SK-N-SH (cell line): Measurements from ENCODE around the gene U2AF1L4. TPM values are rescaled to one million over a fixed set of nuclear protein-coding genes. Genes with fewer than 3 reads are reported as not detected.
"Not testable (repeated sequence)": the region's sequence is repeated elsewhere in the genome, so short reads cannot be mapped to it uniquely, and the experiment has no call there.

Experiments
- CTCF ChIA-PET: fragments of 300-600, 350-600 bp; formaldehyde crosslinking; extraction: SDS; loops from one replicate; lab custom pipeline; 2021; lab: Yijun Ruan, JAX
- POLR2A ChIA-PET: fragments of 350-600 bp; sonication (Branson Sonifier 250); formaldehyde crosslinking; extraction: SDS; loops from one replicate; lab custom pipeline; 2020; ENCODE audit warnings: antibody characterized with exemption, inconsistent platforms; lab: Yijun Ruan, JAX
- DNase-seq: peaks from one replicate; pipeline ENCODE4 v3.0.0; 2012
- H2AFZ ChIP-seq: fragments of 200-600 bp; sonication (generic); 2 replicates; pipeline ENCODE4 v1.8.1; 2016; ENCODE audit warnings: antibody characterized with exemption, mild to moderate bottlenecking, low read depth
- H3F3A ChIP-seq: fragments of 200-600 bp; sonication (generic); replicated peaks from 2 replicates; pipeline ENCODE3; 2016; ENCODE audit warnings: antibody characterized with exemption, mild to moderate bottlenecking; ENCODE audit not compliant: insufficient read depth
- H3K27ac ChIP-seq, 2 experiments: fragments of 200-500 bp in 1 of 2; fragments of 200-600 bp in 1 of 2; sonication (Bioruptor generic) in 1 of 2; sonication (generic), shearing (Covaris generic) in 1 of 2; 2 replicates each; pipeline versions ENCODE4 v1.5.1 to v1.6.1; 2014 to 2016; ENCODE audit warnings: low read depth in 2 of 2, inconsistent platforms in 1 of 2, low read length in 1 of 2, mild to moderate bottlenecking in 1 of 2, mixed read lengths in 1 of 2
- H3K27me3 ChIP-seq: fragments of 200-600 bp; sonication (generic), shearing (Covaris generic); 2 replicates; pipeline ENCODE4 v1.6.1; 2016; ENCODE audit warnings: mixed run types; ENCODE audit not compliant: insufficient read depth
- H3K36me3 ChIP-seq, 2 experiments: fragments of 200-500 bp in 1 of 2; fragments of 200-600 bp in 1 of 2; sonication (Bioruptor generic) in 1 of 2; sonication (generic) in 1 of 2; replicated peaks in 1 of 2; 2 replicates each; pipeline versions ENCODE3 to v1.5.1; 2014 to 2016; ENCODE audit warnings: low read length in 1 of 2, mild to moderate bottlenecking in 1 of 2; ENCODE audit not compliant: insufficient read depth in 2 of 2, control insufficient read depth in 1 of 2
- H3K4me1 ChIP-seq, 2 experiments: fragments of 200-500 bp in 1 of 2; fragments of 200-600 bp in 1 of 2; sonication (Bioruptor generic) in 1 of 2; sonication (generic), shearing (Covaris generic) in 1 of 2; 2 replicates each; pipeline versions ENCODE4 v1.5.1 to v1.6.1; 2014 to 2016; ENCODE audit warnings: low read depth in 1 of 2, low read length in 1 of 2, mixed run types in 1 of 2; ENCODE audit not compliant: insufficient read depth in 2 of 2, control insufficient read depth in 1 of 2
- H3K4me2 ChIP-seq: fragments of 200-600 bp; sonication (generic), shearing (Covaris generic); 2 replicates; pipeline ENCODE4 v1.6.1; 2017; ENCODE audit warnings: mixed run types
- H3K4me3 ChIP-seq, 2 experiments: fragments of 200-500 bp in 1 of 2; fragments of 200-600 bp in 1 of 2; sonication (Bioruptor generic) in 1 of 2; sonication (generic), shearing (Covaris generic) in 1 of 2; 2 replicates each; pipeline versions ENCODE4 v1.5.1 to v1.8.1; 2014 to 2016; ENCODE audit warnings: low read depth in 2 of 2, inconsistent platforms in 1 of 2, low read length in 1 of 2, mild to moderate bottlenecking in 1 of 2, mixed read lengths in 1 of 2, moderate library complexity in 1 of 2
- H3K79me2 ChIP-seq: fragments of 200-600 bp; sonication (generic); 2 replicates; pipeline ENCODE4 v1.8.1; 2017; ENCODE audit warnings: mild to moderate bottlenecking; ENCODE audit not compliant: insufficient read depth
- H3K9ac ChIP-seq: fragments of 200-600 bp; sonication (generic); 2 replicates; pipeline ENCODE4 v1.6.1; 2017; ENCODE audit warnings: mixed run types
- H3K9me2 ChIP-seq: fragments of 200-600 bp; sonication (generic); 2 replicates; pipeline ENCODE4 v1.6.1; 2017; ENCODE audit warnings: mixed run types
- H3K9me3 ChIP-seq: fragments of 200-600 bp; sonication (generic); 2 replicates; pipeline ENCODE4 v1.6.1; 2017; ENCODE audit warnings: mixed run types, mild to moderate bottlenecking, moderate library complexity
- H4K20me1 ChIP-seq: fragments of 200-600 bp; sonication (generic); 2 replicates; pipeline ENCODE4 v1.6.1; 2017; ENCODE audit warnings: mild to moderate bottlenecking, mixed run types; ENCODE audit not compliant: insufficient read depth
- CTCF ChIP-seq: fragments of 200-600 bp; sonication (generic); IDR thresholded peaks from 2 replicates; pipeline ENCODE4 v1.6.1; 2017; ENCODE audit warnings: antibody characterized with exemption, mild to moderate bottlenecking, moderate library complexity
- EZH2phosphoT487 ChIP-seq: fragments of 200-600 bp; sonication (generic); IDR thresholded peaks from 2 replicates; pipeline ENCODE4 v1.6.1; 2017; ENCODE audit warnings: low read depth, mixed run types, mild to moderate bottlenecking, antibody characterized with exemption, moderate library complexity, borderline replicate concordance
- FOXJ3 ChIP-seq: sonication (generic); formaldehyde crosslinking; IDR thresholded peaks from 2 replicates; pipeline ENCODE4 v1.5.1; 2020; ENCODE audit warnings: mild to moderate bottlenecking, missing genetic modification reagents
- IRF3 ChIP-seq: fragments of 150-350 bp; IDR thresholded peaks from 2 replicates; pipeline ENCODE4 v1.6.1; 2016; ENCODE audit warnings: mild to moderate bottlenecking, low read depth, low read length
- NRF1 ChIP-seq: IDR thresholded peaks from 2 replicates; pipeline ENCODE4 v1.6.1; 2012; ENCODE audit warnings: low read depth, mild to moderate bottlenecking, low read length
- PBX3 ChIP-seq: IDR thresholded peaks from 2 replicates; pipeline ENCODE4; 2012
- POLR2AphosphoS5 ChIP-seq: IDR thresholded peaks from 2 replicates; pipeline ENCODE4 v1.6.1; 2012; ENCODE audit warnings: low read depth, low read length
- RAD21 ChIP-seq: IDR thresholded peaks from 2 replicates; pipeline ENCODE4 v1.6.1; 2012; ENCODE audit warnings: mild to moderate bottlenecking, low read length
- RCOR1 ChIP-seq: fragments of 150-350 bp; IDR thresholded peaks from 2 replicates; pipeline ENCODE4 v1.6.1; 2017; ENCODE audit warnings: antibody characterized with exemption, low read length
- RXRA ChIP-seq: IDR thresholded peaks from 2 replicates; pipeline ENCODE4 v1.4.0; 2012; ENCODE audit warnings: low read depth, mild to moderate bottlenecking, borderline replicate concordance
- SIN3A ChIP-seq: IDR thresholded peaks from 2 replicates; pipeline ENCODE4 v1.6.1; 2012; ENCODE audit warnings: low read depth, mild to moderate bottlenecking, low read length, moderate library complexity, borderline replicate concordance
- SMC3 ChIP-seq: IDR thresholded peaks from 2 replicates; pipeline ENCODE4 v1.6.1; 2012; ENCODE audit warnings: low read depth, low read length, improper control_type of control experiment
- USF1 ChIP-seq: IDR thresholded peaks from 2 replicates; pipeline ENCODE4 v1.4.0; 2012; ENCODE audit warnings: low read depth, borderline replicate concordance
- WGBS: methylation state at CpG from one replicate; pipeline ENCODE4 v1.1.6; 2017; ENCODE audit warnings: low lambda C conversion rate; 5-methylcytosine and 5-hydroxymethylcytosine counted together
- polyA plus RNA-seq, 3 experiments: library from polyadenylated mRNA; depleted of rRNA; stranded (reverse); fragments of >200 nt; gene quantifications; 2 replicates each; pipeline ENCODE4 v1.2.3, GENCODE V29; 2012

Gene U2AF1L4
- polyA plus RNA-seq, 1 of the 3 experiments (the other 2 are of a cell fraction), result 25.9 TPM

GRCh38 chr19:35773020-35773806, 28.0 kb upstream of the U2AF1L4 start:
- Histone ChIP-seq H3K79me2 (peaks cover 13% of the 10 kb centered on the region; the same call in 1 of the 2 replicates), H4K20me1 (no peaks in the 10 kb centered on the region), H3K9me3 (no peaks in the 10 kb centered on the region), H3K27me3 (no peaks in the 10 kb centered on the region), H3K27ac (no peak overlapping the region), H3K4me2 (no peak overlapping the region), H3F3A (peaks cover 8% of the 10 kb centered on the region), H3K4me3 (no peak overlapping the region), H3K9ac (no peak overlapping the region), H3K36me3 (peaks cover 0 to 1% of the 10 kb centered on the region in 2 experiments), H3K4me1 (peaks cover 0 to 12% of the 10 kb centered on the region in 2 experiments; a peak in 2 of 4 replicates), H2AFZ (no peak overlapping the region), H3K9me2 (no peaks in the 10 kb centered on the region)
- no peak for DNase-seq
- TF ChIP-seq SIN3A (no peak), EZH2phosphoT487 (no peak), NRF1 (no peak), CTCF (no peak)
- POLR2A ChIA-PET, result interaction anchor here (0.7 to 1.3 kb wide), 3 partner anchors 8 to 275 kb away, joined by 3 to 4 read pairs (median 3); no protein-coding TSS in a partner anchor
- 30% methylated on average over 9 of the region's 9 CpGs for WGBS
- CTCF ChIA-PET, result interaction anchor here (1.0 to 1.6 kb wide), 2 partner anchors 13 to 25 kb away, joined by 3 read pairs; partner anchors contain the start of gene LIN37

- peaks cover 0 to 12% of the 10 kb centered on the region in 2 experiments; a peak in 2 of 4 replicates for H3K4me1 ChIP-seq
- H4K20me1 ChIP-seq, H3K4me2 ChIP-seq, H3K9ac ChIP-seq, H3K9me3 ChIP-seq, H3K27me3 ChIP-seq, H3K27ac ChIP-seq, H3F3A ChIP-seq, H3K36me3 ChIP-seq, H2AFZ ChIP-seq, DNase-seq, H3K9me2 ChIP-seq, H3K4me3 ChIP-seq: not testable (repeated sequence)
- TF ChIP-seq POLR2AphosphoS5, result 0 out of 2 replicates have a peak, but pooled peaks have one; percentile 3
- POLR2A ChIA-PET, result interaction anchor here (1.2 to 1.3 kb wide), 2 partner anchors 7 to 32 kb away, joined by 3 to 4 read pairs; no protein-coding TSS in a partner anchor
- peaks cover 13% of the 10 kb centered on the region; the same call in 1 of the 2 replicates for H3K79me2 ChIP-seq
- WGBS, result 96% methylated on average over 5 of the region's 5 CpGs
- CTCF ChIA-PET, result interaction anchor here (1.0 to 1.6 kb wide), 2 partner anchors 12 to 25 kb away, joined by 3 read pairs; partner anchors contain the start of gene LIN37
Observed at GRCh38 chr19:35772362-35772761, 27.1 kb upstream of the U2AF1L4 start.

- no peaks in the 10 kb centered on the region for H3K4me1 ChIP-seq
- WGBS, result 88% methylated on average over 14 of the region's 15 CpGs
- ChIA-PET POLR2A (no interaction called here), CTCF (no interaction called here)
- H3K9me3 ChIP-seq, result no peaks in the 10 kb centered on the region
- no peak overlapping the region for H3K27ac ChIP-seq
- H3K27me3 ChIP-seq, result no peaks in the 10 kb centered on the region
- peaks cover 1% of the 10 kb centered on the region for H3F3A ChIP-seq
- no peak overlapping the region for H3K4me3 ChIP-seq
- no peaks in the 10 kb centered on the region for H3K9me2 ChIP-seq
- H2AFZ ChIP-seq, result no peak overlapping the region
- peaks cover 0 to 9% of the 10 kb centered on the region in 2 experiments for H3K36me3 ChIP-seq
- H4K20me1 ChIP-seq, result no peaks in the 10 kb centered on the region
- no peaks in the 10 kb centered on the region for H3K79me2 ChIP-seq
- no peak overlapping the region for H3K4me2 ChIP-seq
- no peak overlapping the region for H3K9ac ChIP-seq
- no peak for DNase-seq
- TF ChIP-seq PBX3 (no peak), FOXJ3 (no peak), SMC3 (no peak), RXRA (no peak), RCOR1 (no peak), USF1 (no peak), IRF3 (no peak), RAD21 (no peak)
Observed at GRCh38 chr19:35768082-35768421, 22.8 kb upstream of the U2AF1L4 start.
